EL (cell line): ENCODE measurements around the gene STX12.
"Not testable (repeated sequence)": the region's sequence is repeated elsewhere in the genome, so short reads cannot be mapped to it uniquely, and the experiment has no call there.

ENCODE experiments used
- DNase-seq: peaks from one replicate; pipeline ENCODE4 v3.0.0-alpha.2; 2016

STX12 gene

DNA sequence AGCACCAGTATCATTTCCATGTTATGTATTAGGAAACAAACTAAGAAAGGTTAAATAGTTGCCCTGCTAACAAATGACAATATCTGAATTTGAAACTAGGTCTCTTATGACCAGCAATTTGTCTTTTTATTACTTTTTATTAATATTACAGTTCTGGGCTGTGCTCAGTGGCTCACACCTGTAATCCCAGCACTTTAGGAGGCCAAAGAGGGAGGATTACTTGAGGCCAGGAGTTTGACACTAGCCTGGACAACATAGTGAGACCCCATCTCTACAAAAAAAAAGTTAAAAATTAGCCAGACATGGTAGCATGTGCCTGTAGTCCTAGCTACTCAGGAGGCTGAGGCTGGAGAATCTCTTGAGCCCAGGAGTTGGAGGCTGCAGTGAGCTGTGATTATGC, 3.3 kb downstream of the STX12 start:
- not testable (repeated sequence) for DNase-seq

DNA sequence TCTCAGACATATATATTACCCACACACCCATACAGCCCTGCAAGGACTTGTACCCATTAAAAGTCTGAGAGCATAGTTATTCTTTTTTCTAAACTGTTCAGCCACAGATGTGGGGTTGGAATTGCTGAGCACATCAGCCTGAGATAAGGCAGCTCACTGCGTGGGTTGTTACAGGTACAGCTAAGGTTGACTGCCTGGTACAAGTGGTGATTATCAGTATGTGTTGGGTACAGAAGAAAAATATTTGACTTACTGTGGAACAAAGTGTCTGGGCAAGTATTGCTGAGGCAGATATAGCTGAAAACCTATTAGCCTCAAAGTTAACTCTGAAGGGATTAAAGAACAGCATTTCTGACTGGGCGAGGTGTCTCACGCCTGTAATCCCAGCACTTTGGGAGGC, 5.0 kb downstream of the STX12 start:
- DNase-seq, result no peak

DNA sequence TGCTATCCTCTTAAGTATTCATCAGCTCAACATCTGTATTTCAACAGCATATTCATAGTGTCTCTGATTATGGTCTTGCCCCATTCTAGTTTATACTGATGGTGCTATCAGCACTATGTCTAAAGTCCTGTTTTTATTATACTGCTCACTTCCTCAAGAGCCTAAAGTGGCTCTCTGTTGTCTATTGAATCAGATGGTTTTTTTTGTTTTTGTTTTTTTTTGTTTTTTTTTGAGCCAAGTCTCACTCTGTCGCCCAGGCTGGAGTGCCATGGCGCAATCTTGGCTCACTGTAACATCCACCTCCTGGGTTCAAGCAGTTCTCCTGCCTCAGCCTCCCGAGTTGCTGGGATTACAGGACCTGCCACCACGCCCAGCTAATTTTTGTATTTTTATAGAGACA, 6.1 kb downstream of the STX12 start:
- DNase-seq, result no peak

DNA sequence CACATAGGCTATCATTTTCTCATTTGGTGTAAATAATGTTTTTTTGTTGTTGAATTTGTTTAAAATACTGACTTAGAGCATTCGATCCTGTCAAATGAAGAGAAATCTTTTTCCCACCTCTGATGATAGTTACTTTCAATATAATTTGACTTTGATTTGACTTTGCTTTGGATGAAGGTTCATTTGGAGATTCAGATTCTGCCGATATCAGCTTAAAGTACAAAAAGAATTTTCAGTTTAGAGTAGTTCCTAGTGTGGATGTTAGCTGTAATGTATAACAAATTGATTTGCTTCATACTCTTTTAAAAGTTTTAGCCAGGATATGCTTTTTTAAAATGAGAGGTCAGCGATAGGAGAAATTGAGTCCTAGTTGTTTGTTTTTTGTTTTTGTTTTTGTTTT, 9.9 kb downstream of the STX12 start:
- DNase-seq, result no peak

GRCh38 chr1:27784700-27785099, 11.7 kb downstream of the STX12 start:
- DNase-seq, result no peak

GRCh38 chr1:27785781-27786455, 12.9 kb downstream of the STX12 start:
- DNase-seq, result peak; percentile 43

DNA sequence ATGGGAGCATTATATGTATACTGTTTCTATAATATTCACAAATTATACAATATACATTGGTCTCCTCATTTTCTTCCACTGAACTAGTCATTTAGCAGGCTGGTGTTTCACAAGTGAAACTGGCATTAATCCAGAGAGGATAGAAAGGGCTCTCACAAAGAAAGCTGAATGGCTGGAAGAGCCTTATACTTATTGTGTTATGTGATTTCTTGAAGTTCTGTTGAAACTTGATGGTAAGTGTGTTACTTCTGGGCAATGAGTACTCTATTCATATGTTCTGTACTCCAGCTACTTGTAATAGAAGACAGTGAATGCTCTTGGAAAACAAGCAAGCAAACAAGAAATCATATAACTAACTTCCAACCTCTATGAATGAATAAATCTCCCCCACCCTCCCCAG, 14.9 kb downstream of the STX12 start:
- DNase-seq, result peak; percentile 14

DNA sequence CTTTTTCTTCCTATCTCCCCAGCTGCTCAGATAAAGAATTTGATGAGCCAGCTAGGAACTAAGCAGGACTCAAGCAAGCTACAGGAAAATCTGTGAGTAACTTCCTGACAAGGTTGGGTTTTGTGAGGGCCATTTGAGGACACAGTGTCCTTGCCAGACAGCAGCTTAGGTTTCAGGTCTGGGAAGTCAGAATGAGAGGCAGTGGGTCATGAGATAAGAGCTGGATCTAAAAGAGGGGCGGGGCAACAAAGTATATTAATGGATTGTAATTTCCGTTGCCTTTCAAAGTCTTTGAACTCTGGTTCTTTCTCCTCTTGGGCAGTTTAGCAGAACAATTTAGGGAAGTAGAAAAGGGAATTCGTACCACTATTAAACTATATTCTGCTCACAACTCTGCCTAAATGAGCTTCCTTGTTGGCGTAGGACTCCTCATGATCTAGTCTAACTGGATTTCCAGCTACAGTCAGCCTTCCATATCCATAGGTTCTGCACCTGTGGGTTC, 16.6 kb downstream of the STX12 start:
- peak; percentile 23 for DNase-seq

GRCh38 chr1:27790270-27790669, 17.3 kb downstream of the STX12 start:
- DNase-seq, result not testable (repeated sequence)

- DNase-seq, result no peak
Measured at GRCh38 chr1:27795601-27796000, 22.6 kb downstream of the STX12 start.

DNA sequence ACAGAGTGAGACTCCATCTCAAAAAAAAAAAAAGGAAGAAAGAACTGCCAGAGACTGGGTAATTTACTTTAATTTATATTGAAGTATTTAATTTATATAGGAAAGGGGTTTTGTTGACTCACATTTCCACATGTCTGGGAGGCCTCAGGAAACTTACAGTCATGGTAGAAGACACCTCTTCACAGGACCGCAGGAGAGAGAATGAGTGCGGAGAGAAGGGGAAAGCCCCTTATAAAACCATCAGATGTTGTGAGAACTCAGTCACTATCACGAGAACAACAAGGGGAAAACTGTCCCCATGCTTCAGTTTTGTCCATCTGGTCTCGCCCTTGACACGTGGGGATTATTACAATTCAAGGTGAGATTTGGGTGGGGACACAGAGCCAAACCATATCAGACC, 31.8 kb downstream of the STX12 start:
- DNase-seq, result no peak

GRCh38 chr1:27806758-27807157, 33.7 kb downstream of the STX12 start:
- no peak for DNase-seq

DNA sequence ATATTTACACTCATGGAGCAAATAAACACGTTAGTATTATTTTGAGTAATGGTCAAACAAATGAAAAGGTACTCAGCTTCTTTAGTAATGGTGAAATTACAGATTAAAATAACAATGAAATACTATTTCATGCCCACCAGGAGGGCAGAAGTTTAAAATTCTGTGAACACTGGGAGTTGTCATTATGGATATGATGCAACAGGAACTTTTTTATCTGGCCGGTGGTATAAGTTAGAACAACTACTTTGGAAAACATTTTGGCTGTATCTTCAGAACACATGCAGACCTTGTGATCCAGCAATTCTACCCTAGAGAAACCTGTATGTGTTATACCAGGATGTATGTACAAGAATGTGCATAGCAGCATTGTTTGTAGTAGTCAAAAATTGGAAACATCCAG, 34.4 kb downstream of the STX12 start:
- DNase-seq, result no peak

- DNase-seq, result not testable (repeated sequence)
Measured at GRCh38 chr1:27808131-27808530, 35.1 kb downstream of the STX12 start.

DNA sequence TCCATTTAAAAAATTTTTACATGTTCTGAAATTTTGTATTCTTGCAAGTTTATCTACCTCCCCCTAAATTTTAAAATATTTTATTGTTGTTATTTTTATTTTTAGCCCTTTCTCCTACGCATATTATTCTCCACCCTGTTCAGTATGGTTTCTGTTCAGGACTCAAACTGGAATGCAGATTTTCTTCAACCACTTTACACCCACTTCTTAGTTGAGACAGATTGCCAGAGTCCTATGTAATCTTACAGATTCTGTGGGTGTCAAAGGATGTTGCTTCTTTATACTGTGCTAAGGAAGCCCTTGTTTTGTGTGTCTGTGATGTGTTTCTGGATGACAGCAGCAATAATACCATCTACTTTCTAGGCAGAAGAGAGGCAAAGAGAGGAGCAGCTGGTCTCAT, 36.9 kb downstream of the STX12 start:
- no peak for DNase-seq

DNA sequence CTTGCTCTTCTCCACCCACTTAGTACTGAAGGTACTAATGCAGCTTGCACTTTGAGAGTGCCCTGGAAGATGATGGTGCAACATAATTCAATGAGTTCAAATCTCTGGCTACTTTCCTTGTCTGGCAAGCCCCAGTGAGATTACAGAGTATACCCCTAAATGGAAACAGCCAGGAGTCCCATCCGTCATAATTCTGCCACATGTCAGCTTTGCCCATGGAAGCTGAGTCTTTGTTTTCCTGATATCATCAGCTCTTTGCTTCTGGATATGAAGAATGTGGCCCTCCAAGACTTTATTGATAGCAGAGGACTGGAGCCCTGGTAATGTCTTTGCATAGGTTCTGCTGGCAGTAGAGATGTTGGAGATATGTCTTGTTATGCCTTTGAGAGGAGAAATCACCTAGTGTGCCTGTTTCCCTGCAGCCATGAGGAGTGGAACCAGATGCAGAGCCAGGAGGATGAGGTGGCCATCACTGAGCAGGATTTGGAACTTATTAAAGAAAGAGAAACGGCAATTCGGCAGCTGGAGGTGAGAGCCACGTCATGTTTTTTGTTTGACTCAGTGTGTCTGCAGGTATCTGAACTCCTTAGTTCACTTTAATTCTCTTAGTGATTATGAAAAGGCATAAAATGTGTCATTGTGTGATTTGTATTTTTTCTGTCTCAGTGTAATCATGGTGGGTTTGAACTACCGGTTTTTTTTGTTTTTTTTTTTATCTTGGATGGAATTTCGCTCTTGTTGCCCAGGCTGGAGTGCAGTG, 38.9 kb downstream of the STX12 start:
- no peak for DNase-seq

DNA sequence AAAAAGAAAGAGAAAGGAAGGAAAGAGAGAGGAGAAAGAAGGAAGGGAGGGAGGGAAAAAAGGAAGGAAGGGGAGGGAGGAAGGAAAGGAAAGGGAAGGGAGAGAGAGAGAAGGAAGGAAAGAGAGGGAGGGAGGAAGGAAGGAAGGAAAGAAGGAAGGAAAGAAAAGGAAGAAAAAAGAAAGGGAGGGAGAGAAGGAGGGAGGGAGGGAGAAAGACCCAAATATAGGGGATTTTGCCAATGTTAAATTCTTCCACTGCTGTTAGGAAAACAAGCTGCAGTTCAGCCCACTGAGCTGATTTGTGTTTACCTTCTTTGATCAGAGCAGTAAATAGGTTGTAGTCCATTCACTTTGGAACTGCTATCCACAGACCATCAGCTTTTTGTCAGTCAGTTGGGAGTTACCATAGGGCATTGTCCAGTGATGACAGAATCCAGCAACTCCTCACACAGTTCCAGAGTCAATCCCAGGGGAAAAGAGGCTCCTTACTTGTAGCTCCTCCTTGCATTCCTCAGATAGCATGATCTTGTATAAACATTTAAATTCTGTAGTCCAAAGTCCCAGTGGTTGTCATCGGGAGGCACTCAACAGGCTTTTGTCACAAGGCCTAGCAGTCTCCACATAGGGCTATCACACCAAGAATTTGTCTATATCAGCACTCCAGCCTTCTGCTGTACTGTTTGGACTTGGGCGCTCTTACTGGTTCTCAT, 44.1 kb downstream of the STX12 start:
- DNase-seq, result peak; percentile 70

GRCh38 chr1:27821761-27822315, 48.8 kb downstream of the STX12 start:
- DNase-seq, result no peak

DNA sequence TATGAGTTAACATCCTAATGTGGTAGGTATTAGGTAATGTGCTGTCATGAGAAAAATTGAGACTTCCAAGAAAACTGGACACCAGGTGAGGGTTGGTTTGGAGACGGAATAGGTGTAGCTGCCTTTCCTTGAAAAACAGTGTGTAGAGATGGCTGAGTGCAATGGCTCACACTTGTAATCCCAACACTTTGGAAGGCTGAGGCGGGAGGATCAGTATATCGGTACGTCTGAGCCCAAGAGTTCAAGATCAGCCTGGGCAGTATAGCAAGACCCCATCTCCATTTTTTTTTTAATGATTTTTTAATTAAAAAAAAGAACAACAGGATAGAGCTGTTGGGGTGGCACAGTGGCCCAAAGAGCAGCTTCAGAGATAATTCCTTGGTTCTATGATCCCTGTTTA, 50.8 kb downstream of the STX12 start:
- no peak for DNase-seq

DNA sequence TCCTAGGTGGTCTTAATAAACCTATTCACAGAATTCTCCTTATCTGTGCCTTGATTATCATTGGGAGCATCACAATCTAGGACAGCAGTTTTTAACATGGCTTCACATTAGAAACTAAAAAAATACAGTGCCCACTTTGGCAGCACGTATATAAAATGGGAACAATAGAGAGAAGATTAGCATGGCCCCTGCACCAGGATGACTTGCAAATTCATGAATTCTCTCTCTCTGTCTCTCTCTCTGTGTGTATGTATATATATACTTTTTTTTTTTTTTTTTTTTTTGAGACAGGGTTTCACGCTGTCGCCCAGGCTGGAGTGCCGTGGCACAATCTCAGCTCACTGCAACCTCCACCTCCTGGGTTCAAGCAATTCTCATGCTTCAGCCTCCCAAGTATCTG, 51.4 kb downstream of the STX12 start:
- DNase-seq, result no peak

GRCh38 chr1:27829339-27829960, 56.4 kb downstream of the STX12 start:
- not testable (repeated sequence) for DNase-seq

DNA sequence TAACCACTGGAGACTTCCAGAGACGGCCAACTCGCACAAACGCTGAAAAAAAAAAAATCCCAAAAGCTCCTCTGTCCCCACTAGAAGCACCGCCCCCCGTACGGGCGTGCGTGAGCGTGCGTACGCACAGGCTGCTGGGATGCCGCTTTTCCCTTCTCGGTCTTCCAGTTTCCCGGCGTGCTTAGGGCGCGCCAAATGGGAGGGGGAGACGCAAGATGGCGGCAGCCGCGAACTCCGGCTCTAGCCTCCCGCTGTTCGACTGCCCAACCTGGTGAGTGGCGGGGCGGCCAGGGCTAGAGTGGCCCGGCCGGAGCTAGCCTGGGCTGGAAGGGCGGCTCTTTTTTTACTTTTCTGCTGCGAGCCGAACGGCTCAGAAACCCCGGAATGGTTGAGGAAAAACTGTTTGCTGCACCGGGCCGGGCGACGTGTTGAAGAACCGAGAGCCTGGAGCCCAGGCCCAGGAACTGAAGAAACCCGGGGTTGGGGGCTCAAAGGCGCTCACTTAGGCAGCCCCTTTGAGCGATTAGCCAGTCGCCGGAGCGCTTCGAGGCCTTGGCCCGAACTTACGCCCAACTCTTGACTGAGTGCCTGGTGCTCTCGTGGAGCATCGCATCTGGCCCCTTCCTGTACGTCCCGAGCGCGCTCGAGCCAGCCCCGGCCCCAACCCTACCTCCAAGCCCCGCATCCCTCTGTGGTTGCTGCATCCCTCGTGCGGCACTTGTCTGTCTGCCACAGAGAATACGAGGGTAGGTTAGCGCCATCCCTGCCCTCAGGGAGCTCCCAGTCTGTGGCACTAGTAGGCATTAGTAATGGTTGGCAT, 57.8 kb downstream of the STX12 start, which contains the start of gene PPP1R8:
PPP1R8 (plus strand) TSS at position 162 of the 820 bp plus-strand sequence; CDS start at position 216, 54 bp downstream.
- peak; percentile 97 for DNase-seq
